SW 1271 (cell line): ENCODE measurements around the gene CCDC178.
"Not testable (repeated sequence)": the region's sequence is repeated elsewhere in the genome, so short reads cannot be mapped to it uniquely, and the experiment has no call there.

Source experiments
- DNase-seq, 2 experiments: peaks; one replicate each; lab custom pipeline; 2025; lab: John Stamatoyannopoulos, UW

The CCDC178 gene

GRCh38 chr18:33010149-33010548, 430.4 kb downstream of the CCDC178 start:
- DNase-seq = peak in 1 of 2 experiments; percentile 21

- DNase-seq = no peak
Observed at GRCh38 chr18:32998921-32999320, 441.6 kb downstream of the CCDC178 start.

GRCh38 chr18:32998285-32998684, 442.2 kb downstream of the CCDC178 start:
- DNase-seq = no peak

- no peak for DNase-seq
Observed at GRCh38 chr18:32983721-32984120, 456.8 kb downstream of the CCDC178 start.

GRCh38 chr18:32980896-32981295, 459.6 kb downstream of the CCDC178 start:
- no peak for DNase-seq

GRCh38 chr18:32975501-32975900, 465.0 kb downstream of the CCDC178 start:
- no peak for DNase-seq

- no peak for DNase-seq
Observed at GRCh38 chr18:32975163-32975436, 465.4 kb downstream of the CCDC178 start.

GRCh38 chr18:32974421-32975162, 465.9 kb downstream of the CCDC178 start:
- DNase-seq = no peak

- no peak for DNase-seq
Observed at GRCh38 chr18:32968248-32968647, 472.3 kb downstream of the CCDC178 start.

- DNase-seq = no peak
Observed at GRCh38 chr18:32966141-32966540, 474.4 kb downstream of the CCDC178 start.

- DNase-seq = no peak
Observed at GRCh38 chr18:32961538-32961937, 479.0 kb downstream of the CCDC178 start.

GRCh38 chr18:32958746-32959145, 481.8 kb downstream of the CCDC178 start:
- no peak for DNase-seq

GRCh38 chr18:32956591-32957315, 483.8 kb downstream of the CCDC178 start:
- DNase-seq = no peak

GRCh38 chr18:32952318-32952717, 488.2 kb downstream of the CCDC178 start:
- not testable (repeated sequence) for DNase-seq

- DNase-seq = no peak
Observed at GRCh38 chr18:32937597-32937996, 502.9 kb downstream of the CCDC178 start.

- DNase-seq = no peak
Observed at GRCh38 chr18:32937066-32937465, 503.5 kb downstream of the CCDC178 start.

GRCh38 chr18:32934201-32934600, 506.3 kb downstream of the CCDC178 start:
- no peak for DNase-seq

- peak in 1 of 2 experiments; percentile 72 for DNase-seq
Observed at GRCh38 chr18:32930695-32931301, 509.7 kb downstream of the CCDC178 start.

- no peak for DNase-seq
Observed at GRCh38 chr18:32929213-32929612, 511.3 kb downstream of the CCDC178 start.

GRCh38 chr18:32922951-32923430, 517.5 kb downstream of the CCDC178 start:
- no peak for DNase-seq

- peak; percentile 53 to 89 for DNase-seq
Observed at GRCh38 chr18:32920796-32921787, 519.4 kb downstream of the CCDC178 start.

- DNase-seq = peak in 1 of 2 experiments; percentile 52
Observed at GRCh38 chr18:32919799-32920198, 520.7 kb downstream of the CCDC178 start.
